Endometrial microvascular endothelial cells (primary cell): ENCODE measurements around the gene INSIG2. TPM values are rescaled to one million over a fixed set of nuclear protein-coding genes. Genes with fewer than 3 reads are reported as not detected.

Experiments used
- in situ Hi-C: cut with HindIII; loops from 2 replicates; pipeline ENCODE4 v1.10.0; 2017; ENCODE audit warnings: low sequenced_read_pairs, low pct_unique_long_range_greater_than_20kb; ENCODE audit errors: inconsistent ontology term
- total RNA-seq: library from RNA; depleted of rRNA; stranded (reverse); fragments of >200 nt; gene quantifications from one replicate; pipeline ENCODE4 v1.2.3, GENCODE V29; 2015; ENCODE audit errors: inconsistent ontology term

The INSIG2 gene
- total RNA-seq, 1 donor from 2014 or later, result 8.0 TPM

- in situ Hi-C loops, result no loop called here
These were observed 33.8 kb downstream of the INSIG2 start for GRCh38 chr2:118121986-118122524.

GRCh38 chr2:118122594-118123281, 34.5 kb downstream of the INSIG2 start:
- in situ Hi-C loops, result no loop called here

- in situ Hi-C loops, result no loop called here
These were observed 35.4 kb downstream of the INSIG2 start for GRCh38 chr2:118123561-118124232.

GRCh38 chr2:118124288-118124891, 36.1 kb downstream of the INSIG2 start:
- in situ Hi-C loops, result no loop called here

DNA sequence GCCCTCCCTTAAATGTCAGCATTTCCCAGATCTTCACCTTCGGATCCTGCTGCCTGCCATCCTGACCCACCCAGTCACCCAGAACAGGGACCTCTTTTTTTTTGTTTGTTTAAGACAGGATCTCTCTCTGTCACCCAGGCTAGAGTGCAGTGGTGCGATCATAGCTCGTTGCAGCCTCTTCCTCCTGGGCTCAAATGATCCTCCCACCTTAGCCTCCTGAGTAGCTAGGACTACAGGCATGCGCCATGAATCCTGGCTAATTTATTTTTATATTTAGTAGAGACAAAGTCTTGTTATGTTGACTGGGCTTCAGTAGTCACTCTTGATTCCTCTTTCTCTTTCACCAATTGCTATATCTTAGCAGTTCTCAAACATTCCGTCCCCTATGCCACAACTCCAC, 39.0 kb downstream of the INSIG2 start:
- in situ Hi-C loops, result no loop called here

- in situ Hi-C loops, result no loop called here
These were observed 40.6 kb downstream of the INSIG2 start for GRCh38 chr2:118128826-118129225.

- in situ Hi-C loops, result no loop called here
These were observed 42.1 kb downstream of the INSIG2 start for GRCh38 chr2:118130385-118130784.

GRCh38 chr2:118131771-118132170, 43.5 kb downstream of the INSIG2 start:
- in situ Hi-C loops, result no loop called here

GRCh38 chr2:118133916-118134315, 45.6 kb downstream of the INSIG2 start:
- in situ Hi-C loops, result no loop called here

GRCh38 chr2:118134650-118135049, 46.4 kb downstream of the INSIG2 start:
- in situ Hi-C loops, result no loop called here

DNA sequence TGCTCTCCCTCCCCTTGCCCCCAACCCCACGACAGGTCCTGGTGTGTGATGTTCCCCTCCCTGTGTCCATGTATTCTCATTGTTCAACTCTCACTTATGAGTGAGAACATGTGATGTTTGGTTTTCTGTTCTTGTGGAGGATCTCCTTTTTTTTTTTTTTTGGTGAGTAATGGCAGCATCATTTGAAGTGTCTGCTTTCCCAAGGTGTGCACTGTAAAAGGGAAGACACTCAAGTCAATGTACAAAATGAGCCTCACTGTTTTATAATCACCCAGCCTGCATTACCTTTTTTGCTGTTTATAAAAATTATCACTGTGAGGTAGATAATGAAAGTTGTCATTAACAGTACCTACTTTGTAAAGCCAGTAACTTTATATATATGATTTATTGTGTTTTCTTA, 56.9 kb downstream of the INSIG2 start:
- in situ Hi-C loops, result no loop called here

DNA sequence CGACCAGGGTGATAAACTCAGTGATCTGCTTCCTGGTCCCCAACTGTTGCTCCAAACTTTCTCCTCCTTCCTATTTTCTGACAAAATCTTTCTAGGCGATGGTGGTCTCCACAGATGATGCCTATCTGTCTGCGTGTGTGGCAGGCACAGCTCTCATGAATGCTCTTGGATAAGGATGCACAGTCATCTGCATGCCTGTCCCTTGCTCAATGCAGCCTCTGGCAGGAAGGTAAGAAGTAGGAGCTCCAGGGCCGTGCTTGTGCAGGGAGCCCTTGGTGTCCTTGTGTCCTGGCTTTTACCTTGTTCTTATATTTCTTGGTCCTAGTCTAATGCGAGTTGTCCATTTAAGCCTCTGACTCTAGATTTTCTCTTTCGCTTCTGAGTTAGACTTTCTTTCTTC, 57.5 kb downstream of the INSIG2 start:
- in situ Hi-C loops, result no loop called here

DNA sequence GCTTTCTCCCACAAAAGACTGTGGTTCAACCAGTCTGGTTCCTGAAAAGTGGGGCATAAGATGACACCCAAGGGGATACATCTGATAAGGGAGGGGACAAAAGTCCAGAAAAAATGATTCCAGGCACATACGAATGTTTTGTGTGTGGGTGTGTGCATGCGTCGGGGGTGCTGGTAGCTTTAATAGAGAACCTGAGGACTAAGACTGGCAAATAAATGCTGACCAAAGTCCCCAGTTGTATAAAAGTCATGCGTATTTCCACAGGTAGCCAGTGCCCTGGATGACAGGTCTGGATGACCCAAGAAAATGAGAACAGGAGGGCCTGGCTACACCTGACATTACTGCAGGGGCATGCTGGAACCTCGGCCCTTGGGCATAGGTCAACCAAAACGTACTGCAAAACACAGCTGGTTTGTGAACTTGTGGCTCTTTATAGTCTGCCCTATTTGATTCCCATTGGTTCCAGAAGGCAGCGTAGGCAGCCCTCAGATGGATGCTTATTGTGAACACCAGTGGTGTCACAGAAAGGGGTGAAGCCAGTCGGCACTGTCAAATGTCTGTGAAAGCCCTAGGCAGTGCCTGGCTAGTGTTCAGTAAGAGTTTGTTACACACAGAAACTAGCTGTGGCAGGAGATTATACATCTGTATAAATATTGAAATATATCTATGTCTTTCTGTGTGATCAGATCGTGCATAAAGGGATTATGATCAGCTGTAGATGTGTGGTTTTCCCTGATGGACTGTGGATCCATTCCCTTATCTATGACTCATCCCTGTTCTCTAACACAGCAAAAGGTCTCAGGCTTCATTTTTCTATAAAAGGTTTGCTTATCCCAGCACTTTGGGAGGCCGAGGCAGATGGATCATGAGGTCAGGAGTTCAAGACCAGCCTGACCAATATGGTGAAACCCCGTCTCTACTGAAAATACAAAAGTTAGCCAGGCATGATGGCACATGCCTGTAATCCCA, 58.3 kb downstream of the INSIG2 start:
- in situ Hi-C loops, result no loop called here

DNA sequence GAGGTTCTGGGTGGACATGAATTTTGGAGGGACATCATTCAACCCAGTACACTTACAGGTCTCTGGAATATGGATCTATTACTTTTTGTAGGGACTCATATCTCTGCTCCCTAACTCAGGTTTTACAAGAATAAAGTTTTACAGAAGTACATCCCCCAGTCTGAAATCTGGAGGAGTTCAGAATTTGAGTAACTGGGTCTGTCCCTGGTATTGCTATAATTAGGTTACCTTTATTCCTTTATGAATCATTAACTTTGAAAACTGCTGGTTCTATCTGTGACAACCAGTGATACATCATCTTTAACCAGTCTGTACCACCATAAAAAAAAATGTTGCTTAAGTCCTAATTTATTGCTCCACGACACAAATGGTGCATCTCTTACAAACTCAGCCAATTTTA, 59.9 kb downstream of the INSIG2 start:
- in situ Hi-C loops, result no loop called here

DNA sequence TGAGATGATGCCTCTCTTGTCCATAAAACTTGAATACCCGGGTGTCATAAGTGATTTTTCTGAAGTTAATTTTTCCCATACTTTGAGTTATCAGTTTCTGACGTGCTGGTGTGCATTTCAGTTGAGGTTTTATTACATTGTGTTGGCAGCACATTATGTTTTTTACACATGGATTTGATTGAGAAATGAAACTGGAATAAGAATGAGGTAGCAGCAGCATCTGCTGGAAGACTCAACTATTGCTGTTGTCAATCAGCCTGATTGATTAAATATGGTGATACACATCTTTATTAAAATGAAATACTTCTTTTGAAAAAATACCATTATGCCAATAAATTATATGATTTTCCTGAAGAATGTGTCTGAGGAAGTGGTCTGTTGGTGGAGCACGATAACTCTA, 60.5 kb downstream of the INSIG2 start:
- in situ Hi-C loops, result no loop called here

GRCh38 chr2:118150294-118150693, 62.0 kb downstream of the INSIG2 start:
- in situ Hi-C loops, result no loop called here

DNA sequence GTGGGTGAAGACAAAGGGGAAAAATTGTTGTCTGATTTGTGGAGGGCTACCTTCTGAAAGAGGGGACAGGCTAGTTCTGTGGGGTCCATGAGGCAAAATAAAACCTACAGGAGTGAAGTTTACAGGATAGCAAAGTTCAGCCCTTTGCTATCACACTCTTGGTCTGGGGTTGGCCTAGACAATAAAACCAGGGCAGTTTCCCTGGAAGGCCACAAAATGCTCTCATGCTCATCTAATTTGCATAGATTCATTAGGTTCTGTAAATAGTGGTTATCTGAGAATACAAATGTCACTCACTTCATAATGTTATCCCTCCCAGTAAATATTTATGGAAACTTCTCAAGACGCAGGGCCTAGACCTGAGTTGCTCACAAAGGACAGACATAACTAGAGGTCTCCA, 63.6 kb downstream of the INSIG2 start:
- in situ Hi-C loops, result no loop called here

DNA sequence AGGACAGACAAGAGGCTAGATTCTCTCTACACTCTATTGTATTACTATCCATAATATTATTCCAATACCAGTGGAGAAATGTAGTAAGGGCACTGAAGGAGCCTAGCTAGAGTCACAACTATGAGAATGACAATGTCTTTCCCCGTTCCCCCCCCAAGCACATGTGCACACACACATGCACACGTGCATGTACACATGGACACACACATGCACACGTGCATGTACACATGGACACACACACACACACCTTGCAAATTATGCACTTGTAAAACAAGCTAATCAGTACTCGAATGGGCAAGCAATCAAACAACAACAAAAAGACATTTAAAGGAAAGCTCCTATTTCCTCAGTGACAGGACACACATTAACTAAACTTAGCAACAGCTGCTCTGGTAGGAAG, 65.2 kb downstream of the INSIG2 start:
- in situ Hi-C loops, result no loop called here

DNA sequence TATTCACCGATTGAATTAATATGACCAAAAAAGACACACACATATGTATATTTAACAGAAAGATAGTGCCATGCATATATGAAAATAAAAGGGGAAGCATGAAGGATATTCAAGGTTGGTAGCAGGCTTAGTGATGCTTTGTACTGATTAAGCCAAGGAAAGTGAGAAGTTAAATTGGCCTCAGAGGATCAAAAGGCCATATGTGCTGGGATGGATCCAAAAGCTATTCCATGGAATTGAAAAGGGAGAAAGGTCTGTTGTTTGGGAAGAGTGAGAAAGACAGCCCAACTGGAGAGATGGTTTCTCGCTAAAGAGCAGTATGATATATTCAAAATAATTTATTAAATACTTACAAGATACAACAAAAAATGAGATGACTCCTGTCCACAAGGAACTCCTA, 65.9 kb downstream of the INSIG2 start:
- in situ Hi-C loops, result no loop called here
